HG03469 (cell line): ENCODE results near the gene SDE2.
"Not testable (repeated sequence)": the region's sequence is repeated elsewhere in the genome, so short reads cannot be mapped to it uniquely, and the experiment has no call there.

Experiments used
- ATAC-seq: cut with Tn5 transposase; IDR thresholded peaks from one replicate; pipeline ENCODE4 v1.9.1; 2021; ENCODE audit warnings: mild to moderate bottlenecking, moderate library complexity, moderate number of reproducible peaks; ENCODE audit not compliant: unreplicated experiment

The SDE2 gene

DNA sequence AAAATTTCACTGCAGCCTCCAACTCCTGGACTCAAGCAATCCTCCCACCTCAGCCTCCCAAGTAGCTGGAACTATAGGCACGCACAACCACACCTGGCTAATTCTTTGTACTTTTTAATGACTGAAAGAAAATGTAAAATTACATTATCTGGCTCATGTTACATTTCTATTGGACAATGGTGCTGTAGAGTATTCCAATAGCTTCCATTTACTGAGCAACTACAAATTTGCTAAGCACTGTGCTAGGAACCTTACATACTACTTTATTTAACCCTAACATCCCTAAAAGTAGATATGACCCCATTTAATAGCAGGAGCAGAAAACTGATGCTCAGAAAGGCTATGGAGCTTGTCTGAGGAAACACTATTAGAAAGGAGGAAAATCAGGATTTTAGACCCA is 19.7 kb downstream of the SDE2 start:
- no peak for ATAC-seq

DNA sequence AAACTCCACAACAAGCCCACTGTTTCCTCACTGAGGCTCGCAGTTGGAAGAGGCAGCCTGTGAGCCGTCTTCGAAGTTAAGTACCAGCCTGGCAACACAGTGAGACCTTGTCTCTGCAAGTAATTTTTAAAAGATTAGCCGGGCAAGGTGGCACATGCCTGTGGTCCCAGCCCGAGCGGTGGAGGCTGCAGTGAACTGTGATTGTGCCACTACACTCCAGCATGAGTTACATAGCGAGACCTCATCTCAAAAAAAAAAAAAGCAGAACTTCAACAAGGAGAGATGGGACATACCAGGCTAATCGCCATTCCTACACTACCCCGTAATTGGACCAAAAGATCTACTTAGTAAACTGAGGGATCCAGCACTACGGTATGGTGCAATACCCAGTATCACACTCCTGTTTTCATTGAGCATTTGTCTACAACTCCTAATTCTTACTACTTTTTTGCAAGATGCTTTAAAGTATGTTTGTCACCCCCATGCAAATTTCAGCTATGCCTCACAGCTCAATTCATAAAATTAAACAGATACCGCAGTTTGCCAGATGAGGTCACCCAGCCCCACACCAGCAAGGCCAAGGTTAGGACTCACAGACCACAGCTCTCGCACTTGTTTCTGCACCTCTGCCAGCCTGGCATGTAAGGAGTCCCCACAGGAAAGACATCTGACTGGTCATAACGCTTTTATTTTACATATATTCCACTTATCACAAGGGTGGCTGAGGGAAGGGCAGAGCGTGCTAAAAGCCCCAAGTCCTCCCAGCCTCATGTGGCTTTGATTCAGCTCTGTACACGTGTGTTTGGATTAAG is 21.0 kb downstream of the SDE2 start:
- ATAC-seq = peak; percentile 50

DNA sequence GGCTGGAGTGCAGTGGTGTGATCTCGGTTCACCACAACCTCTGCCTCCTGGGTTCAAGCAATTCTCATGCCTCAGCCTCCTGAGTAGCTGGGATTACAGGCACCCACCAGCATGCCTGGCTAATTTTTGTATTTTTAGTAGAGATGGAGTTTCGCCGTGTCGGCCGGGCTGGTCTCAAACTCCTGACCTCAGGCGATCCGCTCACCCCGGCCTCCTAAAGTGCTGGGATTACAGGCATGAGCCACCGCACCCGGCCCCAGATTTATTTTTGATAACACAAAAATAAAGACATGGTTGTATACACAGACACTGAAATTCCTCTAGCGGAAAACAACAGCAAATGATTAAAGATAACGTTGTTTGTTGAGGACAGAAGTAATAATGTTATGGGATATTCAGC is 24.0 kb downstream of the SDE2 start:
- not testable (repeated sequence) for ATAC-seq

DNA sequence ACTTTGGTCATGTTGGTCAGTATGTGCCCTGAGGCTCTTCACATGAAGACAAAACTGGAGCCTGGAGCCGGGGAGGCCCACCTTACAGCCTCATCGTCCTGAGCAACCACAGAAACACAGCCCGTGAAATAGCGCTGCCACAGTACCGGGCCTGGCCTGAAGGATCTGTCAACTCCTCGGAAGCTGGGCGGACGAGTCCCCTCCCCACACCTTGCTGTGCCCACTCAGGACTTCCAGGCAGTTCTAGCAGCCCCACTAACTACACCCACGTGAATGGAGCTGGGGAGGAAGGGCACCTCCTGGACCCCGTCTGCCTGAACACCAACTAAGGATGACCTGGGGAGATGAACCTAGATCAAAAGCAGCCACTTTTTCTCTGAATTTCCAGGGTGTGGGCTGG is 24.7 kb downstream of the SDE2 start:
- no peak for ATAC-seq

DNA sequence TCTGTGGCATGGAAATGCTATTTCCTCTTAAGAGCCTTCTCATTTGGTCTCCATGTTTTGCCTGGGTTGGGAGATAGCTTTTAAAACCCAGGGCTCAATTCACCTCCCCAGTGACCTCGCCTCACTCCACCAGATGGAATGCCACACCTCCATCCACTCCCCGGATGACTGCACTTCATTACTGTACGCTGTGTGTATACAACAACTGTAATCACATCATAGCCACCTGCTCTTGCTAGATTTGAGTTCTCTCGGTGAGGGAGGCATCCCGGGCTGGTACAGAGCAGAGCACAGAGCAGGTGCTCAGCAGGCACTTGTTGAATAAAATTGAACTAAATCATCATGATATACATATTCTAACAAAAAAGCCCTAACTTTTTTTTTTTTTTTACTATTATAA is 26.0 kb downstream of the SDE2 start:
- no peak for ATAC-seq

DNA sequence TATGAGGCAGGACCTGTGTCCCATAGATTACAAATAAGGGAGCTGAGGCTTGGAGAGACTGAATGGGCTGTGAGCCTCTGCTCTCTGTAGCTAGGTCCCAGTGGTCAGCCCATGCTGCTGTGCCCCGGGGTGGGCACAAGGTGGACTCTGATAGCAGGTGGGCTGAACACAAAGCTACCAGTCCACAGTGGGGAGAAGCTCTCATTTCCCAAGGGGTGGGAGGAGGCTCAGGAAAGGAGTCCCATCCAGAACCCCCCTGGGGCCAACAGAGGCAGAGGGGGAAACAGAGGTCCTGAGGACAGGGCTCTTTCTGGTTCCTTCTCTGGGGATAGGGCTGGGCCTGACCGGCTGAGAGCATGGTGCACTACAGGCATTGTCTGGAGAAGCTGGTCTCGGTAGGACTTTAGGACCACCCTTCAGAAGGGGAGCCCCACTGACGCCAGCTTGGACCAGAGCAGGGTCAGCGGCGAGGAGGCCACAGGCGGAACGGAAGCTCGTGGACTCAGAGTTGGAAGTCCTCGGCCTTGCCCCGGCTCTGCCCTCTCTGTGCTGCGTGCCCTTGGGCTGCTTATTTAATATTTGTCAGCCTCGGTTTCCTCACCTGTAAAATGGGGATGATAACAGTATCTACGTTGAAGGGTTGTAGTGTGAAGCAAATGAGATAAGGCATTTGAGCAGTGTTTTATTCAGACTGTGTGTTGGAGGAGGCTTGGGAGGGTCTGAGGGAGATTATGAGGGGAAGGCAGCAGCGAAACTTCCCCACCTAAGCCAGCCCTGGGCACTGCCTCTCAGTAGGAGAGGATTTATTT is 26.6 kb downstream of the SDE2 start:
- no peak for ATAC-seq

DNA sequence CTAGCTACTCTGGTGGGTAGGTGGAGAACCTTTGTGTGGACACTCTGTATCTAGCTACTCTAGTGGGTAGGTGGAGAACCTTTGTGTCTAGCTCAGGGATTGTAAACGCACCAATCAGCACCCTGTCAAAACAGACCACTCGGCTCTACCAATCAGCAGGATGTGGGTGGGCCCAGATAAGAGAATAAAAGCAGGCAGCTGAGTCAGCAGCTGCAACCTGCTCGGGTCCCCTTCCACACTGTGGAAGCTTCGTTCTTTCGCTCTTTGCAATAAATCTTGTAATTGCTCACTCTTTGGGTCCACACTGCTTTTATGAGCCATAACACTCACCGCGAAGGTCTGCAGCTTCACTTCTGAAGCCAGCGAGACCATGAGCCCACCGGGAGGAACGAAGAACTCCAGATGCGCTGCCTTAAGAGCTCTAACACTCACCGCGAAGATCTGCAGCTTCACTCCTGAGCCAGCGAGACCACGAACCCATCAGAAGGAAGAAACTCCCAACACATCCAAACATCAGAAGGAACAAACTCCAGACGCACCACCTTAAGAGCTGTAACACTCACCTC is 28.5 kb downstream of the SDE2 start:
- not testable (repeated sequence) for ATAC-seq

DNA sequence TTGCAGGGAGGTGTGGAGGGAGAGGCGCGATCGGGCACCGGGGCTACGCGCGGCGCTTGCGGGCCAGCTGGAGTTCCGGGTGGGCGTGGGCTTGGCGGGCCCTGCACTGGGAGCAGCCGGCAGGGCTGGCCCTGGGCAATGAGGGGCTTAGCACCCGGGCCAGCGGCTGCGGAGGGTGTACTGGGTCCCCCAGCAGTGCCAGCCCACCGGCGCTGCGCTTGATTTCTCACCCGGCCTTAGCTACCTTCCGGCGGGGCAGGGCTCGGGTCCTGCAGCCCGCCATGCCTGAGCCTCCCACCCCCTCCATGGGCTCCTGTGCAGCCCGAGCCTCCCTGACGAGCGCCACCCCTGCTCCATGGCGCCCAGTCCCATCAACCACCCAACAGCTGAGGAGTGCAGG is 29.4 kb downstream of the SDE2 start:
- not testable (repeated sequence) for ATAC-seq

DNA sequence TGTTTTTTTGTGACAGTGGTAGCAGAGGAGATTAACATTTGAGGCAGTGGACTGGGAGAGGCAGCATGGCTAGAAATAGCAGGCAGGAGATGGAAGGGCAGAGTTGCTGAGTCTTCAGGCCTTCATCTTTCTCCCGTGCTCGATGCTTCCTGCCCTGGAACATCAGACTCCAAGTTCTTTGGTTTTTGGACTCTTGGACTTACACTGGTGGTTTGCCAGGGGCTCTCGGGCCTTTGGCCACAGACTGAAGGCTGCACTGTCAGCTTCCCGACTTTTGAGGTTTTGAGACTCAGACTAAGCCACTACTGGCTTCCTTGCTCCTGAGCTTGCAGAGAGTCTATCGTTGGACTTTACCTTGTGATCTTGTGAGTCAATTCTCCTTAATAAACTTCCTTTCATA is 33.9 kb downstream of the SDE2 start:
- ATAC-seq = no peak

DNA sequence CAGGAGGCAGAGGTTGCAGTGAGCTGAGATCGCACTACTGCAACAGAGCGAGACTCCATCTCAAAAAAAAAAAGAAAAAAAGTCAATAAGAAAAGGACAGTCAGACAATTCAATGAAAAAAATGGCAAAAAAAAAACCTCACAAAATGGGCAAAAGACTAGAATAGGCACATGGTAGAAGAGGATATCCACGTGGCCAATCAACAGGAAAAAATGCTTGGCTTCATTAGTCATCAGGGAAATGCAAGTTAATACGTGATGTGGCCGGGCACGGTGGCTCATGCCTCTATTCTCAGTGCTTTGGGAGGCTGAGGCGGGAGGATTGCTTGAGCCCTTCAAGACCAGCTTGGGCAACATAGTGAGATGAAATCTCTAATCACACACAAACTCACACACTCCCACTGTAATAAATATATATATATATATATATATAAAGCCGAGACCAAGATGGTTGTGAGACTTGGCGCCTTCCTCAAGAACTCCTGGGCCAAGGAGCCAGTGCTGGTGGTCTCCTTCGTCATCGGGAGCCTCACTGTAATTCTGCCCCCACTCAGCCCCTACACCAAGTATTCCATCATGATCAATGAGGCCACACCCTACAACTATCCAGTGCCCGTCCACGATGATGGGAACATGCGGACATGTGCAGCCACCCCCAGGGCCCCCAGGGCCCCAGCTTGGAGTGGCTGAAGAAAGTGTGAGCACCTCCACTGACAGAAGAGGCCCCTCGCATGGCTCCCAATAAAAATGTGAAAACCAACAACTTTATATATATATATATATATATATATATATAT is 35.2 kb downstream of the SDE2 start:
- ATAC-seq = no peak

DNA sequence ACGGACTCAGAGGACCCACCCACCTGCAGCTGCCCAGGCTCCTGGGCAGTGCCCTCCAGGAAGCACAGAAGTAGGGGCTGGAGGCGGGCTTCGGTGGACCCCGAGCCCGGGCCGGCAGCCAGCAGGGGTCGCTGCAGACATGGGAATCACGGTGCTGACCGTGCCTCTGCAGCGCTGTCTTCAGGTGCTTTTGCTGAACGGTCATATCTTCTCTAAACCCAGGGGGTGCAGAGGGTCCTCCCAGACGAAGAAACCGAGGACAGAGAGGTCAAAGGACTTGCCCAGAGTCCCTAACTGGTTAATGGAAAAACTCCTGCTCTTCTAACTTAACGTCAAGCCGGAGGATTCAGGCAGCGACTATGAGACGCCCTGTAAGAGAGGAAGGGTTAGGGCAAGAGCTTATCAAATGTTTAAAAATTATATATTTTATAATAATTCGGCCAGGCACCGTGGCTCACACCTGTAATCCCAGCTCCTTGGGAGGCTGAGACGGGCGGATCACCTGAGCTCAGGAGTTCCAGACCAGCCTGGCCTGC is 36.6 kb downstream of the SDE2 start:
- no peak for ATAC-seq

DNA sequence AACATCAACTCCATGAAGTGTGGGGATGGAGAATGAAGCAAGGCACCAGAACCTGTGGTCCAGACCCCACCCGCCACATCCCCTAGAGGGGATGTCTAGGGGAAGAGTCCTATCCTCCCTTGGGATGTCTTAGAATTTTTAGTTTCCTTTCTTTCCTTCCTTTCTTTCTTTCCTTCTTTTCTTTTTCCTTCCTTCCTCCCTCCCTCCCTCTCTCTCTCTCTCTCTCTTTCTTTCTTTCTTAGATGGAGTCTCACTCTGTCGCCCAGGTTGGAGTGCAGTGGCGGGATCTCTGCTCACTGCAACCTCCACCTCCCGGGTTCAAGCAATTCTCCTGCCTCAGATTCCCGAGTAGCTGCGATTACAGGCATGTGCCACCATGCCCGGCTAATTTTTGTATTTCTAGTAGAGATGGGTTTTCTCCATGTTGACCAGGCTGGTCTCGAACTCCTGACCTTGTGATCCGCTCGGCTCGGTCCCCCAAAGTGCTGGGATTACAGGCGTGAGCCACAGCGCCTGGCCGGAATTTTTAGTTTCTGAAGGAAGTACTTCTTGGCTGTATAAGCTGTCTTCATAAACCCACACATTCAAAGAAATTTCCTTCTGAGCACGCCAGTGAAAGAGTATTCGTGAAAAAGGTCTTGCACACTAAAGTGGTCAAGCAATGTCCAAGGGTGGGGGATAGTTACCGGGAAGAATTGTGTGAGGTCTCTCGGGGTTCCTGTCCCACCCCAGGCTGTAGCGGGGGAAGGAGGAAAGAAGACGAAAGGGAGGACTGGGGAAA is 37.3 kb downstream of the SDE2 start:
- ATAC-seq = no peak

DNA sequence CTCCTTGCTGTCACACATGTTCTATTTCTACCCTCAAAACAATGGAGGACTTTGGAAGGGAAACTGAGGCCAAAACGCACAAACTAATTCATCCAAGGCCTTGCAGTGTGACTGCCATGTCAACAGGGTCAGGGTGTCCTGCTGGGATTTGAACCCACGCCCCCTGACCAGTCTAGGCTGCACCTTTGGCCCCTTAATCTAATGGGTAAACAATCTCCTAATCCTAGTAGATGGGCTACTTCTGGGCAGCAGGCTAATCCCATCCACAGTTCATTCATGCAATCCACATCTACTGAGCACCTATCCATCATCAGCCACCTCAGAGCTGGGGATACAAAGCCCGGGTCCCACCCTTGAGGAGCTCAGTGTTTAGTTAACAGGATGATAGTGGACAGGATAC is 41.1 kb downstream of the SDE2 start:
- no peak for ATAC-seq

DNA sequence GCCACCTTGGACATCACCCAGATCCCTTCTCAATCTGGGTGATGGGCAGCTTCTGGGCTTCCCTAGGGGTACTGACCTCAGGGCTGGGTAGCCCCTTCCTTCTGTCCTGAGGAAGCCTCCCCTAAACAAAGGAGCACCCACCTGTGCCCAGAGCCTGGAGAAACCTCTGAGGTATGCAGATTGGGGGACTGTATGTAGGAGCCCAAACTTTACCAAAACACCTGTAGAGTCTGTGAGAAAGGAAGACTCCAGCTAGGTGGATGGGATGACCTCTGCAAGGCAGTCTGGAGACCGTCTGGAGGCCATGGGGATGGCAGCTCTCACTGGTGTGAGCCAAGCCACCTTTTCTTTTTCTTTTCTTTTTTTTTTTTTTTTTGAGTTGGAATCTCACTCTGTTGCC is 44.4 kb downstream of the SDE2 start:
- no peak for ATAC-seq

DNA sequence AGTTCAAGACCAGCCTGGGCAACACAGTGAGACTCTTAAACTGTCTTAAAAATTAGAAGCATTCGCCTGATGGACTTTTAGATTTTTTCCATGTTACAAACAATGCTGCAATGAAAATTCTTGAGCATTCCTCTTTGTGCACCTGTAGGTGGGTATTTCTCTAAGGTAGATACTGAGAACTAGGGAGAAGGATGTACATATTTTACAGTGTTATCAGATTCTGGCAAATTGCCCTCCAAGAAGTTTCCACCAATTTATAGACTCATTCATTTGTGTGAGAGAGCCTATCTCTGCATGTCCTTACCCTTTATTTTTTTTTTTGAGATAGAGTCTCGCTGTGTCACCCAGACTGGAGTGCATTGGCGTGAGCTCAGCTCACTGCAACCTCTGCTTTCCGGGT is 45.8 kb downstream of the SDE2 start:
- ATAC-seq = no peak

DNA sequence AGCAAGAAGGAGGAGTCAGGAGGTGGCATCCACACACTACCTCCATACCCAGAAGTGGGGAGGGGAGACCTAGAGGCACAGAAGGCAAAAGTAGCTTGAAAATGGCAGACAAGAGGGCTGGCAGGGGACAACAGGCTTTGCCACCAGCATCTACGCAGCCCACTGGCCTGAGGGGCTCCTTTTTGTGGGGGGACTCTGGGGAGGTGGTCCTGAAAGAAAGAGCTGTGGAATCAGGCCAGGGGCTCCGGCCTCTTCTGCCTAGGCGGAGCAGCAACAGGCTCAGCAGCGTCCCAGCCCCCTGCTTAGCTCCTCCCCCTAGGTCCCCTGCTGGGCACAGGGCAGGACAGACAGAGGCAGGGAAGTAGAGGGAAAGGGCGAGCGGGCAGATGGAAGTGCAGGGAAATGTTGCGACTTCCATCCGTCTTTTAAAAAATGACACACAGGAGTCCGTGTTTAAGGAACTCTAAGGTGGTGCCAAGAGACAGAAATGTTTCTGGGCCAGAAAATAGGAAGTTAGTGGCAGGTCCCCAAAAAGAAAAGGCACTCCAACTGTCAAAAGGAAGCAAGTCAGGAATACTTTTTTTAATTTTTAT is 48.1 kb downstream of the SDE2 start:
- ATAC-seq = no peak

DNA sequence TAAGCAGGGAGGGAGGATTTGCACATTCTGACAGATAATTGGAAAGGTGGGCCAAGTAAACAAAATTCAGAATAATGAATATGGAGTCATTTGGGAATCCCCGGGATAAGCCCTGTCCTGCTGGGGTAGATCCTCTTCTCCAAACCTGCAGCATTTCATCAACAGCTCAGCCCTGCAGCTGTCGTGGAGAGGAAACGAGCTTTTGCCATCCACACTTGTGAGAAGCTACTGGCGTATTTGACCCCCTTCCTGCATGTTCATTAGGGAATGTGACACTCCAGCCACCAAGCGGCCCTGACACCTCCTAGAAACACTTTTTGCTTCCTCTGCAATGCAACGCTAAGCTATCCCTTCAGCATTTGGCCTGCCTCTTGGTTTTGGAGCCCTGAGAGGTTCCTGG is 50.1 kb downstream of the SDE2 start:
- ATAC-seq = no peak

DNA sequence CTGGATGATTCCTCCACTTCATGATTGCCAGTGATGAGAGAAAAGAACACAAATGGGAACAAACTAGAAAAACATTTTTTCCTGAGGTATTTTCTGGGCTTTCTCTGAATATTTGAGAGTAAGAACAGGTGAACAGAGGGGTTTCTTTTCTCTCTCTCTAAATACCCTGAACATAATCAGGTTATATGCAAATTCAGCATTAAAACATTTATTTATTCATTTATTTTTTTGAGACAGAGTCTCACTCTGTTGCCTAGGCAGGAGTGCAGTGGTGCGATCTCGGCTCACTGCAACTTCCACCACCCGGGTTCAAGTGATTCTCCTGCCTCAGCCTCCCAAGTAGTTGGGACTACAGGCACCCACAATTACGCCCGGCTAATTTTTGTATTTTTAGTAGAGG is 52.3 kb downstream of the SDE2 start:
- no peak for ATAC-seq

DNA sequence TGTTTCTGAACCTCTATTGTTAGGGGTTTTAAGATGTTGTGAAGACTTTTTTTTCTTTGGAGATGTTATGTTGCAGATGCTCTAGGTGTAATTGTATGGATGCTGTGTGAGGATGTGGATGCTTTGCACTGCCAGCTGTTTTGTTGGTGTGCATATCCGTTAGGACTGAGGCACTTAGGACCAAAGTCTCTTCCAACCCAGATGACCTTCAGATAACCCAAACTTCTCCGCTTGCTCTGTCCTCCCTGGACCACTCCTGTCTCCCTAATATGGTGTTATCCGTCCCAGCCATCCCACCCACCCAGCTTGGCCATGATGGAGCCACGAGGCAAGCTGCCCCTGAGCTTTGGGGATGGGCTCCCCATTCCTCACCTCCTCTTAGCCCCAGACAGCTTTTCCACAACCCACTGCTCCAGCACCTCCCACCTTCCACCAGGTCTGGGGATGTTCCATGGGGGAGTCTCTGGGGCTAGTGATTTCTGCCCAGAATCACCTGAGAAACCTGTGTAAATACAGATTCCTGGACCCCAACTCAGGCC is 53.0 kb downstream of the SDE2 start:
- ATAC-seq = no peak
